Stomach (tissue), 9 donors: Measurements from ENCODE around the gene NPB. TPM values are rescaled to one million over a fixed set of nuclear protein-coding genes. Genes with fewer than 3 reads are reported as not detected.

ENCODE experiments used
- DNase-seq, 2 donors: peaks; one replicate each; pipeline versions ENCODE4 v3.0.0 to v3.0.0-alpha.2; 2013 to 2019
- H3K27ac ChIP-seq, 5 donors: fragments of 200-600 bp in 4 of 5; sonication (generic) in 4 of 5; one replicate each; pipeline ENCODE4 v1.5.1; 2013 to 2019; ENCODE audit warnings: mild to moderate bottlenecking in 1 of 5, moderate library complexity in 1 of 5
- H3K27me3 ChIP-seq, 3 donors: fragments of 200-600 bp; sonication (generic); one replicate each; pipeline ENCODE4 v1.5.1; 2017 to 2019; ENCODE audit warnings: mixed run types in 1 of 3
- H3K36me3 ChIP-seq, 4 donors: fragments of 200-600 bp; sonication (generic); 1 replicate in 3 of 4; 2 replicates in 1 of 4; pipeline ENCODE4 v1.5.1; 2016 to 2019
- H3K4me1 ChIP-seq, 4 donors: fragments of 200-600 bp; sonication (generic); one replicate each; pipeline ENCODE4 v1.5.1; 2016 to 2019
- H3K4me3 ChIP-seq, 4 donors: fragments of 200-600 bp; sonication (generic) in 3 of 4; one replicate each; pipeline ENCODE4 v1.5.1; 2016 to 2019; ENCODE audit warnings: mild to moderate bottlenecking in 1 of 4
- H3K9me3 ChIP-seq, 4 donors: fragments of 200-600 bp; sonication (generic); one replicate each; pipeline ENCODE4 v1.5.1; 2016 to 2019
- CTCF ChIP-seq, 7 experiments: fragments of 450-650 bp in 4 of 7; fragments of 200-600 bp in 3 of 7; sonication (generic) in 3 of 7; IDR thresholded peaks; one replicate each; pipeline ENCODE4 v1.5.1; 2016 to 2019; ENCODE audit warnings: antibody characterized with exemption in 7 of 7, control low read depth in 2 of 7, mild to moderate bottlenecking in 1 of 7
- EP300 ChIP-seq: sonication (generic); formaldehyde crosslinking; IDR thresholded peaks from one replicate; pipeline ENCODE4 v1.6.1; 2017; ENCODE audit warnings: antibody characterized with exemption
- POLR2A ChIP-seq, 4 donors: fragments of 450-650 bp; IDR thresholded peaks; one replicate each; pipeline ENCODE4 v1.6.1; 2016; ENCODE audit warnings: antibody characterized with exemption in 4 of 4, control low read depth in 2 of 4, mild to moderate bottlenecking in 1 of 4, moderate library complexity in 1 of 4
- POLR2AphosphoS5 ChIP-seq, 3 donors: sonication (generic); formaldehyde crosslinking; IDR thresholded peaks; one replicate each; pipeline ENCODE4 v1.6.1; 2016; ENCODE audit warnings: antibody characterized with exemption in 3 of 3
- WGBS, 5 donors: extraction: QIAGEN DNeasy Blood & Tissue Kit in 3 of 5; methylation state at CpG; one replicate each; pipeline versions ENCODE4 v1.1.5 to v1.1.7; 2013 to 2018; 5-methylcytosine and 5-hydroxymethylcytosine counted together
- intact Hi-C: fragments of 100-400 bp; cut with DNase I; formaldehyde crosslinking; loops from one replicate; pipeline ENCODE4 v1.15.1; 2023; ENCODE audit warnings: low total_unique reads
- polyA plus RNA-seq, 3 donors: library from polyadenylated mRNA; stranded (reverse); fragments of 200-250 nt; gene quantifications; one replicate each; pipeline ENCODE4 v1.2.3, GENCODE V29; 2013
- total RNA-seq, 5 donors: library from RNA; depleted of rRNA; stranded (reverse); fragments of >200 nt; gene quantifications; one replicate each; pipeline versions ENCODE4 v1.1.0 to v1.2.3, GENCODE V29; 2014 to 2016
- donor health status: healthy with polysubstance abuse.
- donor health status: Bipolar disorder and iron deficiency.
- donor health status: healthy.

The NPB gene
- total and polyA plus RNA-seq, 8 donors, result 0.83 to 2.0 (median 1.2) TPM; not detected in 4

- TF ChIP-seq POLR2AphosphoS5 (IDR thresholded peaks at IDR 0.05) (peak in 1 of 3 donors; percentile 14), EP300 (no peak)
- H3K4me1 ChIP-seq, result peaks cover 69 to 89% (median 88%) of the 10 kb centered on the region in 4 donors
- no peak overlapping the region for H3K4me3 ChIP-seq
- no peaks in the 10 kb centered on the region for H3K27me3 ChIP-seq
- H3K9me3 ChIP-seq, result no peaks in the 10 kb centered on the region
- DNase-seq, result no peak
- intact Hi-C loops, result no loop called here
- peak overlapping the region; percentile 92 to 100 (median 98) for H3K27ac ChIP-seq
- H3K36me3 ChIP-seq, result peaks cover 22 to 38% (median 36%) of the 10 kb centered on the region in 4 donors
- WGBS, 5 donors, result 52 to 64% (median 57%) methylated on average over 15 to 18 of the region's 18 CpGs
Measured at GRCh38 chr17:81866440-81867169, 35.4 kb upstream of the NPB start.

- no peaks in the 10 kb centered on the region for H3K9me3 ChIP-seq
- H3K27me3 ChIP-seq, result no peaks in the 10 kb centered on the region
- H3K27ac ChIP-seq, result peak overlapping the region; percentile 92 to 100 (median 98)
- intact Hi-C loops, result no loop called here
- peak in 1 of 4 donors; percentile 5 for TF ChIP-seq POLR2A (IDR thresholded peaks at IDR 0.05)
- peak in 2 of 3 donors; percentile 15 to 70 for TF ChIP-seq POLR2AphosphoS5 (IDR thresholded peaks at IDR 0.05)
- TF ChIP-seq CTCF (IDR thresholded peaks at IDR 0.05), result no peak
- no peak for TF ChIP-seq EP300
- DNase-seq, result peak; percentile 48 to 52
- H3K4me3 ChIP-seq, result peak overlapping the region in 1 of 4 donors; percentile 98
- H3K36me3 ChIP-seq, result peaks cover 22 to 38% (median 36%) of the 10 kb centered on the region in 4 donors
- 26 to 36% (median 29%) methylated on average over 18 to 23 of the region's 23 CpGs for WGBS, 5 donors
- peaks cover 61 to 89% (median 87%) of the 10 kb centered on the region in 4 donors for H3K4me1 ChIP-seq
Measured at GRCh38 chr17:81867170-81867990, 34.7 kb upstream of the NPB start.

GRCh38 chr17:81867991-81868673, 33.9 kb upstream of the NPB start:
- peak in 1 of 2 donors; percentile 34 for DNase-seq
- intact Hi-C loops, result no loop called here
- peaks cover 56 to 89% (median 85%) of the 10 kb centered on the region in 4 donors for H3K4me1 ChIP-seq
- TF ChIP-seq POLR2AphosphoS5 (IDR thresholded peaks at IDR 0.05) (peak in 1 of 3 donors; percentile 8), EP300 (no peak)
- WGBS, 5 donors, result 37 to 67% (median 49%) methylated on average over 1 to 28 of the region's 28 CpGs
- H3K36me3 ChIP-seq, result peaks cover 22 to 36% (median 35%) of the 10 kb centered on the region in 4 donors
- no peaks in the 10 kb centered on the region for H3K27me3 ChIP-seq
- no peaks in the 10 kb centered on the region for H3K9me3 ChIP-seq
- peak overlapping the region in 1 of 4 donors; percentile 98 for H3K4me3 ChIP-seq
- H3K27ac ChIP-seq, result peak overlapping the region; percentile 92 to 100 (median 98)

GRCh38 chr17:81868674-81869220, 33.3 kb upstream of the NPB start:
- H3K4me1 ChIP-seq, result peaks cover 54 to 89% (median 80%) of the 10 kb centered on the region in 4 donors
- H3K36me3 ChIP-seq, result peaks cover 22 to 35% (median 30%) of the 10 kb centered on the region in 4 donors
- peak in 1 of 2 donors; percentile 74 for DNase-seq
- peak overlapping the region; percentile 92 to 100 (median 98) for H3K27ac ChIP-seq
- TF ChIP-seq POLR2AphosphoS5 (IDR thresholded peaks at IDR 0.05) (no peak), CTCF (IDR thresholded peaks at IDR 0.05) (no peak)
- peak overlapping the region in 2 of 4 donors; percentile 86 to 98 for H3K4me3 ChIP-seq
- 47 to 73% (median 60%) methylated on average over 18 to 30 of the region's 30 CpGs for WGBS, 5 donors
- H3K27me3 ChIP-seq, result no peaks in the 10 kb centered on the region
- no peaks in the 10 kb centered on the region for H3K9me3 ChIP-seq
- intact Hi-C loops, result no loop called here
